NB4 (cell line): ENCODE measurements around the gene COMMD4.

ENCODE experiments used
- DNase-seq: peaks from one replicate; pipeline ENCODE4 v3.0.0; 2010; ENCODE audit warnings: low read depth
- H3K4me3 ChIP-seq: one replicate; pipeline ENCODE4 v1.5.1; 2011; ENCODE audit warnings: mild to moderate bottlenecking, low read depth, low read length, moderate library complexity
- MYC ChIP-seq: IDR thresholded peaks from 2 replicates; pipeline ENCODE4 v1.6.1; 2011; ENCODE audit warnings: low read depth, low read length
- POLR2A ChIP-seq: IDR thresholded peaks from 2 replicates; pipeline ENCODE4 v1.6.1; 2011; ENCODE audit warnings: mild to moderate bottlenecking; ENCODE audit not compliant: insufficient read length; ENCODE audit errors: extremely low read depth
- TF ChIP-seq, protein P1 (sequence below): IDR thresholded peaks from 2 replicates; pipeline ENCODE4 v1.6.1; 2011; ENCODE audit warnings: low read depth, low read length
- TF ChIP-seq, protein P2 (sequence below): IDR thresholded peaks from one replicate; pipeline ENCODE4 v1.5.1; 2012; ENCODE audit warnings: low read depth, low read length

COMMD4 gene

DNA sequence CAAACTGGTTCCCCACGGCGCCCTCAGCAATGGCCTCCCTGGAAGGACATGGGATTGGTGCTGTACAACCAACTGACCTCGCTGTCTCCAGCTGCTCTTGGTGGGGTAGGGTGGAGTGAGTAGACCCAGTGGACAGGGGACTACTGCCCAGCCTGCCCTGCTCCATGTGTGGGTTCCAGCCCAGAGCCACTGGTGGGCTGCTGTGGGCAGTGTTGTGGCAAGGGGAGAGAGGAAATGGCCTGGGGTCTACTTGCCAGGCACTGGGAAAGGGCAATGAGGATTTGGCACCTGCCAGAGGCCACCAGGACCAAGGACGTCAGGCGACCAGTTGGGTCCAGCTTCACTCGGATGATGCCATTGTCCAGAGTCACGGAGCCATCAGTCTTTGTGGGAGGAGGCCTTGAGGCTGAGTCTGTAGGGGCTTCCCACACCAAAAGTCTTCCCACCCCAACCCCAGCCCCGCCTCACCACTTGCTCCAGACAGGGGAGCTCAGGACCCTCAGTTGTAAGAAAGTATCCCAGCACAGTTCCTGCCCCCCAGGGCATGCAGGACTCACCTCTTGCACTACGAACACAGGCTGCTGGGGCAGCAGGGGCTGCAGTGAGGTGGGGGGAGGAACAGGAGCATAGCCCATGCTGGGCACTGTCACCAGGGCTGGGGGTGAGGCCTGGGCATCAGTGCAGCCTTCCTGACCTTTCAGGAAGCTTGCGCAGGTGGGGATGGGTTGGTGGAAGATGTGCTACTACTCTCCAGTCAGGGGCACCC is 23.1 kb downstream of the COMMD4 start:
- TF ChIP-seq, protein P1, sequence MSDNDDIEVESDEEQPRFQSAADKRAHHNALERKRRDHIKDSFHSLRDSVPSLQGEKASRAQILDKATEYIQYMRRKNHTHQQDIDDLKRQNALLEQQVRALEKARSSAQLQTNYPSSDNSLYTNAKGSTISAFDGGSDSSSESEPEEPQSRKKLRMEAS = no peak
- TF ChIP-seq MYC (no peak), POLR2A (no peak)
- TF ChIP-seq, protein P2, sequence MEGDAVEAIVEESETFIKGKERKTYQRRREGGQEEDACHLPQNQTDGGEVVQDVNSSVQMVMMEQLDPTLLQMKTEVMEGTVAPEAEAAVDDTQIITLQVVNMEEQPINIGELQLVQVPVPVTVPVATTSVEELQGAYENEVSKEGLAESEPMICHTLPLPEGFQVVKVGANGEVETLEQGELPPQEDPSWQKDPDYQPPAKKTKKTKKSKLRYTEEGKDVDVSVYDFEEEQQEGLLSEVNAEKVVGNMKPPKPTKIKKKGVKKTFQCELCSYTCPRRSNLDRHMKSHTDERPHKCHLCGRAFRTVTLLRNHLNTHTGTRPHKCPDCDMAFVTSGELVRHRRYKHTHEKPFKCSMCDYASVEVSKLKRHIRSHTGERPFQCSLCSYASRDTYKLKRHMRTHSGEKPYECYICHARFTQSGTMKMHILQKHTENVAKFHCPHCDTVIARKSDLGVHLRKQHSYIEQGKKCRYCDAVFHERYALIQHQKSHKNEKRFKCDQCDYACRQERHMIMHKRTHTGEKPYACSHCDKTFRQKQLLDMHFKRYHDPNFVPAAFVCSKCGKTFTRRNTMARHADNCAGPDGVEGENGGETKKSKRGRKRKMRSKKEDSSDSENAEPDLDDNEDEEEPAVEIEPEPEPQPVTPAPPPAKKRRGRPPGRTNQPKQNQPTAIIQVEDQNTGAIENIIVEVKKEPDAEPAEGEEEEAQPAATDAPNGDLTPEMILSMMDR = no peak
- H3K4me3 ChIP-seq = no peak overlapping the region

DNA sequence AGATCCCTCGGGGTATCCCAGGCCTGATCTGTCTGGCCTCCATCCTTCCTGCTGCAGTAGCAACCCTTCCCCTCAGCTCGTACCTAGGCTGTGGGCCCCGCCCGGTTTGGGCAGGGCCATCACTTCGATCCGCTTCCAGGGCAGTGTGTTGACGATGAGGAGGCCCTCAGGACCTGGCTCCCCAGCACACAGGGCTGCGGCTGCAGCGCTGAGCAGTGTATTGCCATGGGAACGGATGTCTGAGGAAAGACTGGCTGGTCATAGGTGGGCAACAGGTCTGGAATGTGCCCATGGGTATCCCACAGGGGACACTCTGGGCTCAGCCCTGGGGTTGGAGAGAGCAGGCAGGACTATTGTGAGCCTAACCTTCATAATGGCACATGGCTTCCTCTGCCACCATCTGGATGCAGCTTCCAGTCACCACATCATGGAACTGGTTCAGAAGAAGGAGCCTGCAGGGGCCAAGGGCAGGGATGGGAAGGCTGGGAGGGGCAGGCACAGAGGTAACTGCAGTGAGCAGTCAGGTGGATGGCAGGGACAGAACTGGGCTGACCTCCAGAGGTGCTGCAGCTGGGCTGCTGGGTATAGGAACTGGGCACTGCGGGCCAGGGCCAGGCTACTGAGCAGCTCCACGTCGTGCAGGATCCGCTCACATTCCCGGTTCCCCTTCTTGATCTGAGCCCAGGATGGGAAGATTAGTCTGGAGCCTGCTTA is 23.8 kb downstream of the COMMD4 start:
- TF ChIP-seq MYC = no peak
- TF ChIP-seq, protein P2 = no peak
- no peak for TF ChIP-seq POLR2A
- TF ChIP-seq, protein P1 = no peak
- DNase-seq = no peak
- no peak overlapping the region for H3K4me3 ChIP-seq

More for the DNA sequence above, 23.1 kb downstream of the COMMD4 start:
- no peak for DNase-seq

DNA sequence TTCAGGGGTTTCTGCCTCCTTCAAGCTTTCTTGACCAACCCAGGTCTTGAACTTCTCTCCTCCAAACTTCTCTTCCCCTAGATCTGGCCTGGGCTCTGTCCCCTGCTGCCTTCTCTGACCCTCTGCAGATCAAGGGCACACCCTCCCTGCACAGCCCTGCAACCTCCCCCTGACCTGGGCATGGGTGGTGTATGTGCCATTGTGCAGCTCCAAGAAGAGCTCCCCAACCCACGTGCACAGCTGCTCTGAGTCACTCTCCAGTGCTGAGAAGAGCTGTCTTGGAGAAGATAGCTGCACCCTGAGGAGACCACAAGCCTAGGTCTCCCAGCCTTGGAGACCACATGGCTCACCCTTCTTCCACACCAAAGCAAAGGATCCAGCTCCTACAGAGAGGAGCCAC is 24.5 kb downstream of the COMMD4 start:
- H3K4me3 ChIP-seq = no peak overlapping the region
- DNase-seq = peak; percentile 57
- TF ChIP-seq MYC (no peak), POLR2A (no peak)

DNA sequence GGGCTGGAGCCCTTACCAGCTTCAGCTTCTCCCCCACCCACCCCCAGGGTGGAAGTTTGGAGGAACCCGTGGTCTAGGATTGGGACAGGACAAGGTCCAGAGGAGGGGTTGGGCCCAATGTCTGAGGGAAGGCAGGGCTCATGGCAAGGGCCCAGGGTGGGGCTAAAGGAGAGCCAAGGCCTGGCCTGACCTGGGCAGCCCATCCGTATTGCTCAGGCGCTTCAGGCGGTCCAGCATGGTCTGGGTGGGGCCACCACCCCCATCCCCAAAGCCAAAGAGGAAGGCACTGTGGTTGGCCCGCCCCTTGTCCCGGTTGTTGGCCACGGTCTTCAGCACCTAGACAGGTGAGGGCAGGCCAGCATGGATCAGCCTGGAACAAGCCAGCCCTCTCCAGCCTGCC is 25.0 kb downstream of the COMMD4 start:
- no peak for DNase-seq
- TF ChIP-seq POLR2A (no peak), MYC (no peak)
- TF ChIP-seq, protein P1 = no peak
- TF ChIP-seq, protein P2 = no peak
- no peak overlapping the region for H3K4me3 ChIP-seq

DNA sequence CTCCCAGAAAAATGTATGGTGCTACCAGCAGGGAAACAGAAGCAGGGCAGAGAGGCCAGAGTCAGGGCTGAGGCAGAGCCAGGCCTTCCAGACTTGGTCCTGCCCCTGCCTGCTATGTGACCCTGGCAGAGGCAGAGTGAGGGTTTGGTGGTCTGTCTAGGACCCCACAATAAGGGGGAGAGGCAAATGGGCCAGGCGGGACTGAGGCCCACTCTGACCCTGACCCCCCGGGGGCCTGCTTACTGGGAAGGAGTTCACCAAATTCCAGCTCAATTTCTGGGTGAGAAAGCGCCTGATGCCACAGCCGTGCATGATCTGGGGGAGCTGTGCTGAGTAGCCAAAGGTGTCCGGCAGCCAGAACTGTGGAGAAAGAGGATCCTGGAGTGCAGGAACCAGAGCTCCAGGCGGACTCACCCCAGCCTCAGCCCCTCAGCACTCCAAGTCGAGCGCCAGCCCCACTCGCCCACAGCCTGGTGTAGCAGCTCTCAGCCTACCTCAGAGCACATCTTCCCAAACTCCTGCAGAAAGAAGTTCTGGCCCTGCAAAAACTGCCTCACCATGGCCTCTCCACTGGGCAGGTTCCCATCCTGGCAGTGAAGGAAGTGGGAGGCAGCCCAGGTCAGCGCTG is 25.6 kb downstream of the COMMD4 start:
- no peak for DNase-seq
- no peak overlapping the region for H3K4me3 ChIP-seq
- no peak for TF ChIP-seq POLR2A
- TF ChIP-seq, protein P1 = no peak
- no peak for TF ChIP-seq MYC
- TF ChIP-seq, protein P2 = no peak
